Fibroblast of skin of scalp (primary cell): ENCODE results near the gene SLC45A3.

ENCODE experiments used
- DNase-seq: peaks from one replicate; pipeline ENCODE4 v3.0.0-alpha.2; 2013

The SLC45A3 gene

DNA sequence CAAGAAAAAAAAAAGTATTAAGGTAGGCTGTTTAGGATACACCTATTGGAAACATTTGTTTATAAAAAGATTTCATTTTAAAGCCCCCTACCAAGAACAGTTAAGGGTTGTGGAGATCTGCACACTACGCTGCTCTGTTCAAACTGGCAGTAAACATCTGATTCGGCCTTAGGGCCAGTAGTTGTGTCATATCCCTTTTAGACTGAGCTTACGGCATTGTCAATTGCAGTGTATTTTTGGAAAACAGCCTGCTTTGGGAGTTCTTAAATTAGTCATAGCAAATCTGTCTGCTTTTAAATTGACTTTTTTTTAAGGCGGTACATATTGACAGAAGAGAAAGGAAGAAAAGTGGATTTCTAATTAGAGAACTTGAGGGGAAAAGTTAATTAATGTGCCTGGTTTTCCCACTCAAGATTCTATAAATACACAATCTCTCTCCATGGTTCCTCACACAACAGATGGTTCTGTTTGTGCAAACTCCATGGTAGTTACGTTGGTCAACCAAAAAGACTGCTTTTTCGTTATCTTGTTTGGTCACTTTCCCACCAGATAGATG lies 46.8 kb downstream of the SLC45A3 start:
- no peak for DNase-seq

DNA sequence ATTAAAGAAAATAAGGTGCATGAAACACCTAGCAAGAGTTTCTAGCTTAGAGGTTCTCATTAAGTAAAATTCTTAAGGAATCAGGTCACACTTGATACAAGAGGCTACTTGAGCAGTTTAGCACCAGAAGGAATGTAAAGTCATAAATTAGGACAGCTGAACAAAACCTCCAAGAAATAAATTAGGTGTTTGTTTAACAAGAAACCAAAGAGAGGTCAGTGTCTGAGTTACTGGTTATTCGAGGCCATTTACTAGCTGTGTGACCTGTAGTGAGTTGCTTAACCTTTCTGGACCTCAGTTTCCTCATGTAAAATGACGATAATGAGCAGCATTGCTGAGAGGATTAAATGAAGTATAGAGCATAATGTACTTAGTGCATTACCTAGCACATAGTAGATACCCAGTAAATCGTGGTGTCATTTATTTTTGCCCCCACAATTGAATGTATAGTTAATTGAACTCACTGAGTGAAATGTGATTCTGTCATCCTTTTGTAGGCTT lies 47.6 kb downstream of the SLC45A3 start:
- DNase-seq = no peak

DNA sequence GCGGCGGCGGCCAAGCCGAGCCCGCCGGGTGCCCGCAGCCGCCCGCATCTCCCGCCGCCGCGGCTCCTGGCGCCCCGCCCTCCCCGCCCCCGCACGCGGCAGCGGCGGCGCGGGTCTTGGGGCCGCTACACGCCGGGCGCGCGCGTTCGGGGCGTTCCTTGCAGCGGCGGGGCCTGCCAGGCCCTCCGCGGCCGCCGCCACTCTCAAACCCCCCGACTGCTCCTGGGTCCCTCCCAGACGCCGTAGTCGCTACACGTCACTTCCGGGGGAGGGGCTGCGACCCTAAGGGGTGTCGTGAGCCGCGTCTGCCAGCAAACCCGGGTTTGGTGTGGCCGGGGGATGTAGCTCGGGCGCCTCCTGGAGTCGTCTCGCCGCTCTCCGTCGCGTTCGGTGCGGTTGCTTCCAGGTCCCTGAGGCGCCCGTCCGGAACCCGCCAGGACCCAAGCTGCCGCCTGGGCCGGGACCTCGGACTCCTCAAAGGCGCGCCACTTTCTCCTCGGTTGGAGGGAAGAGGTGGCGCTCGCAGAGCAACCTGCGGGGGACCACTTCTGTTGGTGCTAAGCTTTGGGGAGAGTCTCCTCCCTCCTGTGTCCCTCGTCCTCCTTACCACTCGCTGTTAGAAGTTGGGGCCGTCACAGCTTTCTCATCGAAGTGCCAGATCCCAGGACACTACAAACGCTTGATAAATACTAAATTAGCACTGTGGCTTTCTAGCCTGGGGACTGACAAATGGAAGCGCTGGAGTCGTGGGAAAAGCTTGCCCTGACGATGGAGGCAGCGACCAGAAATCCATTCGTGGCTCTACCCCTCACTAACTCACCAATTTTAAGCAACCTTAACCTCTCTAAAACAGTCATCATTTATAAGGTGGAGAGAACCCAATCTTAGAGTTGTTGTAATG lies 48.3 kb downstream of the SLC45A3 start, which contains the start of gene ELK4:
ELK4 (minus strand) TSS at position 244 of the 901 bp plus-strand sequence. CDS start 8,129 bp downstream, outside the sequence.
- DNase-seq = peak; percentile 99

DNA sequence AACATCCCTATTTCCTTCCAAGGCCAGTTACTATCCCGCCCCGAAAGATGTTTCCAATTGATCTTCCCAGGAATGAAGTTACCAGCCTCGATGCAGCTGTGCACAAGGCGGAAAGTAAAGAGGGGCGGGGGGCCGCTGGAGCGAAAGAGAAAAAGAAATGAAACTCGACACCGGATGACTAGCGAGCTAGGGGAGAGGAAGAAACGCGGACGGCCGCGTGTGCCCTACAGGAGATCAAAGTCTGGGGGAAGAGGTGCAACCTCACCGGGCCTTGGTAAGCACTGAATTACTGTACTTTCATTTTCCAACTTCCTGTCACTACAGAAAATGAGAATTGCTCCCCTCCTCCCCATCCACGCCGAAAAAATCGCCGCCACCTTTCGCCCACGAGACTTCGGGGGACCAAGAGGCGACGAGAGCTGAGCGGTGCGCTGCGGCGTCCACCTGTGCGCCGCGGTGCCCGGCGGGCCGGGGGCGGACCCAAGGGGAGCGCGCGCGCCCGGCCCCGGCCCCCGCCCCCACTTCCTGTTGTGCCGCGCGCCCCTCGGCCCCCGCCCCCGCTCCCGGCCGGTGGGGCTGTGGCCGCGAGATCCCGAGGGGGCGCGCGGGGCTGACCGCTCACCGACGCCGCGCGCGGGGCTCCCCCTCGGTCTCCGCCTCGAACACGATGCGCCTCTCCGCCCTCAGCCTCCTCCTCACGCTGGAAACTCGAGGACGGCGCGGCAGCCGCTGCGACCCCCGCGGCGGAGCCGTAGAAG lies 49.1 kb downstream of the SLC45A3 start:
- DNase-seq = peak; percentile 67

DNA sequence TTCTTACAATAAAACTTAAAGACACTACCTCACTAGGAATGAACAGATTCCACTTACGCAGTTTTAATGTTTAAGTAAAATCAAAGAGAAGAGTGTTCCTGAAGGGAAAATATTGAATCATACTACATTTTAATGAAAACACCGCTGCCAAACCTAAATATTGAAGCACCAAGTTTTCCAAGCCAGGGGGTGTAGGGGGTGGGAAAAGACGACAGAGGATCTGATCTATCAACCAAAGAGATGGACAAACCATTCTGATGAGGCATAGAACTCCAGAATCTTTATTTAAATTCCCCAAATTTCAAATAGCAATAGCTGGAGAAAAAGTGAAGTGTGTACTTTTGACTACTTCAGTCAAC lies 49.7 kb downstream of the SLC45A3 start:
- no peak for DNase-seq

DNA sequence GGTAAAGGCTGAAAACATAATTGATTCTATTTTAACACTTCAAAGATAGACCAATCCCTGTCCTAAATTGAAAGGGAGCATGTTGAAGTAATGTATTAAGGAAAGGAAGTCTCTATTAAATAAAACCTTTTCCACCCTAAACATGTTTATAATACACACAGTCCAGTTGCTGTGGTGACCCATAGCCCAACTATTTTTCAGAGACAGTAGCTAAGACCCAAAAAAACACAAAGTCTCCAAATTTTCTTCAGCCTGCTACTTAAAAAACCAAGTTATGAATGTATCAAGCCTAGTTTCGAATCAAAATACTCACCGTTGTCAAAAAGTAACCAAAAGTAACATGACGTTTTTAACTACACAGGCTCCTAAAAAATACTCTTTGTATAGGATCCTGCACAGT lies 50.1 kb downstream of the SLC45A3 start:
- no peak for DNase-seq

DNA sequence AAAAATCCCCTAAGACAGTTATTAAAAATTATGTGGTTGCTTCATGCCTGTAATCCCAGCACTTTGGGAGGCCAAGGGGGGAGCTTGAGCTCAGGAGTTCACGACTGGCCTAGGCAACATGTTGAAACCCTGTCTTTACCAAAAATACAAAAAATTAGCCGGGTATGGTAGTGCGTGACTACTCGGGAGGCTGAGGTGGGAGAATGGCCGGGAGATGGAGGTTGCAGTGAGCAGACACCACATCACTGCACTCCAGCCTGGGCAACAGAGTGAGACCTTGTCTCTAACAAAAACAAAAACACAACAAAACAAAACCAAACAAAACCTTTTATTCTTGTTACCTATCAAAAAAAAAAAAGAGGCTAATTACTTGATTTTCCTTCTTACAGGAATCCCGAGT lies 50.6 kb downstream of the SLC45A3 start:
- DNase-seq = no peak

DNA sequence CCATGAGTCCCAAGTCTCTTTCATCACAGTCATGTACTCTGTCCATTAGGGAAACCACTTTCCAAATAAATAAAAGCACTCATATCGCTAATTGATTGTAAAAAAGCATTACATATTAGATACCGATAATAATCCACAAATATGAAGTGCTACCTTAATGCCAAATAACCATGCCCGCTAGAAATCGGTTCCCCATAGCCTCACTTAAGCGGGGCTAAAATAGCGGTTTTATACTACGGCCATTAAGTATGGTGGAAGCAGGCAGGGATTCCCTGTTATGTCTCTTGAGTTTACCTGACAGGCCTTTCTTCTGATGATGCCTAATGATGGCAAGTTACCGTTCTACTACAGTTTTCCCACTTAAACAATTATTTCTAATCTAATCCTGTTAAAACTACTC lies 52.4 kb downstream of the SLC45A3 start:
- DNase-seq = no peak

DNA sequence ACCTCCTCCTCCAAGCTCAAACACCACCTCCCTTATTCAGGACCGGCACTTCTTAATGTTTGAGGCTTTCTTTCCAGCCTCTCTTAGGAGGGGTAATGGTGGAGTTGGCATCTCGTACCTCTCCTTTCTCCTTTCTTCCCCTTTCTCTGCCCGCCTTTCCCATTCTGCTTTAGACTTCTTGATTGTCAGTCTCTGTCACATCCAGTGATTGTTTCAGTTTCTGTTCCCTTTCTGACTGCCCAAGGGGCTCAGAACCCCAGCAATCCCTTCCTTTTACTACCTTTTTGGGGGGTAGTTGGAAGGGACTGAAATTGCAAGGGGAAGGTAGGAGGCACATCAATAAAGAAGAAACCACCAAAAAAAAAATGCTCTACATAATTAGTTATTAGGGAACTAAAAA lies 54.1 kb downstream of the SLC45A3 start:
- DNase-seq = no peak

DNA sequence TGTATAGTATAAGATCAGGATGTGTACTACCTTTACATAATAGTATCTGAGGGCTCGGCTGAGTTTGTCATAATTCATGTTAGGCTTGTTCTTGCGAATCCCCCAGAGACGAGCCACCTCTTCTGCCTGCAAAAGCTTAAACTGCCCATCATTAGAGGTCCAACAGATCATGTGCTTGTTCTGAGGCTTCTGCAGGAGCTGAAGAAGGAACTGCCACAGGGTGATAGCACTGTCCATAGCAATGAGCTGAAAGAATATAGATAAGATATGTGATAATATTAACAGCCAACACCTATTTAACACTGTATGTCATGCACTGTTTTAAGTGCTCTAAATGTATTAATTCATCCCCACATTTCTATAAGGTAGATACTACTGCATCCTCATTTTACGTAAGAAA lies 56.7 kb downstream of the SLC45A3 start:
- no peak for DNase-seq

DNA sequence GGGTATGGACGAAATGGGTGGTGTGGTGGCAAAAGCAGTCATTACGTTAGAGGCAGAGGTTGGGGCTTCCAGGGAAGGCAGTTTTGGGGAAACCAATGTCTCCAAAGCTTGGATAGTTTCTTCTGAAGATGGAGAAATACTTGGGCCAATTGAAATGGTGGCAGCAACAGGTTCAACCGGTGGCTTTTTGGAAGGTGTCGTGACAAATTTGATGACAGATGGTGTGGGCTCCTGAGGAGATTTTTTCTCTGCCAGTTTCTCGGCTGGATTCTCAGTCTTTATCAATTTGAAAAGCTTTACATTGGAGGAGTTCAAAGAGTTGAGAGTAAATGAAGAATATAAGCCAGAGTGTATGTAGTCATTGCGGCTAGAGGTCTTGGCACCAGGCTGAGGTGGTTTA lies 60.0 kb downstream of the SLC45A3 start:
- DNase-seq = no peak

DNA sequence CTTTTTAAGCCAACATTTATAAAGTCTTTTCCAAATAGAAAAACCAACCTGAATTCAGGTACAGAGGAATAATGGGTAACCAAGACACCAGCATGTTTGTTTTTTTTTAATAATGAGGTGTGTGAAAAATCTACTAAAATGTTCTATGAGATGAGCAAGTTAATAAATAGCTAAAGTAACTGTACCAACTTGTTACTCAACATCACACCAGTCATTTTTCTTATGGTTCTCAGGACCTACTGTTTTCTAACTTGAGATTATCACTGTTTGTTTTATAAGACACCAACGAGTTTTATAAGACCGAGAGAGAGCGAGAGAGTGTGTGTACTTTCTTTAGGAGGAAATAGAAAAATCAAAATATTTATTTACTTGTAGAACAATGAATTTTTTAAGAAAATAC lies 60.9 kb downstream of the SLC45A3 start:
- no peak for DNase-seq

DNA sequence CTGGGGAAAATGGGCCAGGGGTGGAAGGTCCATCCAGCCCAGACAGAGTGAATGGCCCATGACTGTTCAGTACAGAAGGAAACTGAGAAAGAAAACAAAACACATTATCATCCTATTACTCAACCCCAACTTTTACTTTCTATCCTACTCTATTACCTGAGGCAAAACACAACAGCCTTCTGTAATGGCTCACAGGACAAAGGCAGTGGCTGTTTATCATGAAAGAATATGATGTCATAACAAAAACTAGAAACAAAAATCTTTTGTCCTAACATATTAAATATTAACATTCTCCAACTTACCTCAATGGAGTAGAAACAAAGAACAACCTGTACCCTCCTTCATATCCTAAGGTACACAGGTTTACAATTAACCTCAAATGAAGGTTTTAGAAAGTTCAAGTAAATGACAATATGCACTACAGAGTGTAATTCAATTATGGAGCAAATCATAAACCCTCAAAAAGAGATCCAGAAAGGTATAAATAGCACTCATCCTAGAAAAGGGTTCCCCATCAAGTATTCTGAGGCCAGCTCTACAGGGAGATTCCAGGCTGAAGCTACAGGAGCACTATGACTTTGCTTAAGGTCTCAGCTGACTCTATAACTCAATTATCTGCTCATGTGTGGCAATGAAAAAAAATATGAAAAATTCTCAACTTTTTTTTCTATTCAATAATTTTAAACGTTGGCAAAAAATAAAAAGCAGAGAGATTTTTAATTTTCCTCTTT lies 63.6 kb downstream of the SLC45A3 start:
- DNase-seq = no peak

DNA sequence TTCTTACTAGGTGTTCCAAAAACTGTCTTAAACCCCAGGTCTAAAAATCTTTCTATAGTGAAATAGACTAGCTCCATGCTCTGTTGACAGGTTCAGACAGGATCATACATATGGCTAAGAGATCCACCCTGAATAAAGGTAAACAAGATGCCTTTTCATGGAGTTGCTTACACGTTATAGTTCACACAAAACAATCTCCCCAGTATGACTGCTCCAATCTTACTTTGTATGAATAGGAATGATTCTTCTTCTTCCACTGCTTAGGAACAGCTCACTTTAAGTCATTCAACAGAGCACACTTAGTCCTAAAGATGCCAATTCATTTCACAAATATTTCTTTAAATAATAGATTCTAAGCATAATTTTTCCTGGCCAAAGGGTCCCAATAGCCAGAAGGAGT lies 64.5 kb downstream of the SLC45A3 start:
- no peak for DNase-seq

DNA sequence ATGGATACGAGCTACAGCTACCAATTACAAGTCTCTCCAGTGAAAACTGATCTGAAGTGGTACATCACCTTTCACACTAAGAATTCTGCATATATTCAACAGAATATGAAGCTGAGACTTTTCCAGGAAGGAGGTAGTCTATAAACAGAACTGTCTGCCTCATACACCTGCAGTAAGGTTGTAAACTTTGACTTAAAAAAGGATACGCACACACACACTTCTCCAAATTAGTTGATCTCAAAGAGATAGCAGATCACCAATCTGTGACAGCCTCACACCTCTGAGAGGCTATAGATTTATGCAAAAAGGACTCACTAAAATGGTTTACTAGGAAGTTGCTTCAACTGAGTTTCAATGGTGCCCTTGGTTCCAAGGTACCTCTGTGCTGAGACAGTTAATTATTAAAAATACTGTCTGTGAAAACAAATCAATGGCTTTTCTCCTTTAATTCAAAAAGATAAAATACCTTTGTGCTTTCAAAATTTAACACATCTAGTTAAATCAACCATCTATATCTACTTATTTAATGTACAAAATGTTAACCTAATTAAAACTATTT lies 66.4 kb downstream of the SLC45A3 start:
- no peak for DNase-seq

DNA sequence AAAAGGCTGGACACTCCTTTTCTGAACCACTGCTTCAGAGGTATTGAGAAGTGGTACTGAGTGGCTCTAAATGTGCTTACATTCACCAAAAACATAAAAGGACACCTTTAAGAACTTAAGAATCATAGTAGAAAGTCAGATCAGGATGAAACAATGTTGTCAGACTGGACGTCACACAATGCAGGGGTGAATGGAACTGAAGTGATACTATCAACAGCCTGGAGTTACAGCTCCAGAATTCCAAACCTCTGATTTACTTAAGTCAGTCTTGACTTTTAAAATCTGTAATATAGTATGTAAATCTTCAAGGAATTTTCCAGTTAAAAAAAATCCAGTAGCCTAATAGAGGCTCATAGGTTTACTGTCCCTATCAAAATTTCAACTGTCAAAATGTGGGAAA lies 67.8 kb downstream of the SLC45A3 start:
- DNase-seq = no peak

DNA sequence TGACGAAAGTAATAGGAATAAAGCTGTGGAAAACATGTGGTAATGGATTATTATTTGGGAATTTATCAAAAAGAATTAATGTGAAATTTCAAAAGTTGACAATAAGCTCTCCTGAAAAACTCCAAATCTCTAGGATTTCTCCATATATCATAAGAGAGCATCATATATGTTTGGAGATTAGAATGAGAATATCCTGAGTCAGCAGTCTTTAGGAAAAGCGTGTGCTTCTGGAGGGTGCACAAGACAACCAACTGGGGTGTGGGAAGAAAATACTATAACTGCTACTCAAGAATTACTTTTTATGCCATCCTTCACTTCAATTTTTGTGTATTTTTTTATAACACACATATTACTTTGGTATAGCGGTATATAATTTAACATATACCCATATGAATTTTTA lies 68.2 kb downstream of the SLC45A3 start:
- no peak for DNase-seq

DNA sequence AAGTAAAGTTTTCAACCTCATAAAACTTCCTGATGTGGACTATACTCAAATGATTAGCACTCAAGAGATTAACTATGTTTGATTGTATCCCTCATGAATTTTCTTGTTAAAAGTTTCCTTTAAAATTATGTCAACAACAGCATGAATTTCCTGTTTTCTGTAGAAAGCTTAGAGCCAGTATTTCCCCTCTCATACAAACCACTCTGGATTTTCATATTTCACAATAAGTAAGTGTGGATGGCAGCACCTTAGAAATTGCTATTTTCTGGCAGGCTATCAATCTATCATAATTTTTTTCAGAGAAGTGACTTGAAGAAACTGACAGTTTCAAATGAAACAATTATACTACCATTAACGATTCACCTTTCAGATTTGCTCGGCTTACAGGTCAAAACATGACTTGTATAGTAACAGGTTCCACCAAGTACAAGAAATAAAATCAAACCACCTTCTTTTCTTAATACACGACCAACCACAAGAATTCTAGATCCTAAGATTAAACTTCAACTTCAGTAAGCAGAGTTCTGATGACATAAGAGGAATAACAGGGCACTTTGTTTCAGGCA lies 69.3 kb downstream of the SLC45A3 start:
- DNase-seq = no peak

DNA sequence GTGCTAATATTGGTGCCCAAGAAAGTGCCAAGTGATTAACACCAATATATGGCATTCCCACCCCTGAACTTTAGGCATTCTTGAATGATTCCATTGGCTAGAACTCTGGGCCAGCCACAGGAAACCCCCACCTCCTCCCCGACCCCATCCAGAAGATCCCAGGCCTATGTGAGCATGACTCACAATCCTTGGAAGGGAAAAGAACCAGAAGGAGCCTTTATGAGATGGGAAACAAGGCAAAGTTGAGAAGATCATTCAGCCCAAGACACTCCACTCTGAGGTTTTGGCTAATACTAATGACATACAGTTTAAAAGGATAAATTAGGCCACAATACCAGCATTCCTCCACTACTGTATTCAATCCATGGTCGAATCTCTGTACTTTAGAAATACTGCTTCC lies 70.3 kb downstream of the SLC45A3 start:
- peak; percentile 31 for DNase-seq
